Colon (tissue), 2 donors: ENCODE results near the gene EFCAB8.

Experiments used
- FAIRE-seq: peaks from 2 replicates; lab custom pipeline; 2012; peaks lifted over from hg19 to GRCh38; lab: Jason Lieb, UNC
- donor health status: control.
- donor health status: control.

EFCAB8 gene, protein sequence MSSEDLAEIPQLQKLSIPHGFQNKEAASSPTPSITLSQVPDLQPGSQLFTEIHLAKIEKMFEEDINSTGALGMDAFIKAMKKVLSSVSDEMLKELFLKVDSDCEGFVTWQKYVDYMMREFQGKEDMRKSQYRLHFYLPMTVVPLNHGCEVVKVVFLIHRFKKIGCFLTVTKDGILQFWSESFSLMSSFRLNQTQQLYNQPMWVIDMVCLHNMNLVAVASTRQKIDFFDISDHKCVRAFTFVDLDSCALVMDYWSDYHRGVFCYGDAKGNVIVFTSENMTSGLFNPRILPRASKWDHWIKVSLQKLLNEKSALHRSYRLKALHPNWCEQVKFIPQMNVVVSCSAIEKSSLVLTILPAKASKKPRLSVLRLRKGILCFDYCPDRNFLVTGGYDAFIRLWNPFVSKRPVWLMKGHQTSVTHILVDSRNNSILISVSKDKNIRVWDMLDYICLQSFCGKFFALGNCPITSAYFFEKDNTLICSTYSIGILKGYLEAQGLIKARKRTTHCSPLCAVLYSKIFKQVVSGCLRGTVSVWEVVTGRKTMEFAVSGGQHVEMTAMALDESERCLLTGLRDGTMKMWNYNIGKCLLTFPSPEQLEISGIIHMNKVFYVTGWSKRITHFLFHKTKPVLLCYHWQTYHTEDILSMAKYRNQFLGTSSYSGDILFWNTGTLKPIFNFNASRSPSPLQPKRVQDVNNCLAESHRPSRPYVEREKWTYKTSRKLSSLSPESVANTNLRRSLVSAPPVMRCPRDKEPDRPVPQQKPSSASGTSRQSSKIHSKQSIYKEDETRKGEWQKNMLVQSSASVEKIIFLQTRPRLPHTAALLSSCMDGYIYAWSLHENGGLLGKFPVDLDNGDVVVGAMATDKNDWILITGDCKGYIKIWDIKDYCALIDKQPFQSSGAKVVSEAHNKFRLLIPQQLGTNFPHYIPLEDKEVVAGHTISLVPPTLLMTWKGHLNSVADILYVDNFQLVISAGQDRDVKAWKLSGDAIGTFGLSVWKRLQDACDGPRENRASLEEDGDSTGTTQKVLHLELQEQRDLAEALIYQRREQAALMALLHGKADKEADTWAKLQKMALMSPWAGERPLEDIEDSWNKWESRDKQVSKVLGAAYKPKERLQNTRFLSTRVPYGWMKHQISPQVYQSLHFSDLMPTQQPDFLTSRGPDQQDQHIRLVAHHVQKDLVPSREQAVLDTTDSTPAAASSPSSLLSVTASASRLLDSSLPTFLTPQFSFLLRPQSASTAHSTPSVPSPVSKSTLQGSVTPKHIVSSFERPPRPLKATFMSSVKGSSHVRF

DNA sequence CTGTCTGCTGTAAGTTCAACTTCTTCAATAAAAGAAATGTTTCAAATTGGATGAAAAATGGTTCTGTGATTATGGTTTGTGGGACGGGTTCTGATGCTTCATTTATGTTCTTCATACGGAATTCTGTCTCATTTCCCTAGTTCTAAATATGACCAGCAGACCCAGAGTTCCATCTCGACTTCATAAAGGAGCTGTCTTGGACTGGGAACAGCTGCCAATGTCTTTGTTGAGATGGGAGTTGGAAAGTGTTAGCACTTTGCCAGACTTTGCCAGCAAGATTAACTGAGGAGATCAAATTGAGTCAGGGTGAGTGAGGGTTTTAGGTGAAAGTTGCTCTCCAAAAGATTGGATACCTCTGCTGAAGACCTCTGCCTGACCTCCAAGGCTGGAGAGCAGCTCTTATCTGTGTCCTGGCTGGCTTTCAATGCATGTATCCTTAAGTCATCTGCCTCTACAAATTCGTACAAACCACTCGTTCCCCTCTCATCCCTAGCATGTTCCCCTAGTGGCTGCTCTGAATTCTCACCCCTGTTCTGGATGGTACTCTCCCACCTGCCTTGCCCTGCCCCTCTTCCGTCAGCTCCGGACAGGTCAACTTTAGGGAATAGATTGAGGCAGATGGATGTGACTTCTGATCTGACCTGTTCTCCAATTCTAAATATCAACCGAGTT, at the start of gene EFCAB8:
TSS of gene EFCAB8 (plus strand) at position 223 of the 672 bp plus-strand sequence. CDS start 4,870 bp downstream, outside the sequence.
- FAIRE-seq: no peak

DNA sequence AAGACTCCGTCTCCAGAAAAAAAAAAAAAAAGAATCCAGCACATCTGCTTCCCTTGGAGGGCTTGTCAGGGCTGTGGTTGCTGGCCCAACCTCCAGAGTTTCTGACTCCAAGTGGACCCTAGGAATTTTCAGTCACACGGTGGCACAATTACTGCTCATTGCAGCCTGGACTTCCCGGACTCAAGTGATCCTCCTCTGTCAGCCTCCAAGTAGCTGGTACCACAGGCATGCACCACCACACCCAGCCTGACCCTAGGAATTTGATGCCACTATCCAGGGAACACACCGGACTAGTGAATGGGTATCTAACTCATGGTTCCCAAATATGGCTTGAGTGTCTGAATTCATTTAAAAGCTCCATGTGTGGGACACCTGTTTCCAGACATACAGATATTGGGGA, 48.8 kb upstream of the EFCAB8 start:
- no peak for FAIRE-seq

DNA sequence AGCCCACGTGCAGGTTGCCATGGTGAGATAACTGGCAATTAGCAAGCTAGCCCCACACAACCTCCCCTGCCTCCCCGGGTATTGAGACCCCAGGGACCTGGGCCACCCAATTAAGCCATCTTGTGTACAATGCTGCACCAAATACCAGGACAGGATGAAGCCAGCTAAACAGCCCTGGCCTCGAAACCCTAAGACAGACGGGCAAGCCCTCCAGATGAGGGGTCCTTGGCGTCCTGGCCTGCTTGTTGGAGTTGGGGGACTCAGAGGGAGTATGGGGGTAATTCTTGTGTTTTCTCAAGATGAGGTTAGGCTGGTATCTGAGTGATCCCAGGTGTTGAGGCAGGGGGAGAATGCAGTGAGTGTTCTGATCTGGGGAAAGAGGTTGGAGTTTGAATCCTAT, 47.8 kb upstream of the EFCAB8 start:
- FAIRE-seq: no peak

DNA sequence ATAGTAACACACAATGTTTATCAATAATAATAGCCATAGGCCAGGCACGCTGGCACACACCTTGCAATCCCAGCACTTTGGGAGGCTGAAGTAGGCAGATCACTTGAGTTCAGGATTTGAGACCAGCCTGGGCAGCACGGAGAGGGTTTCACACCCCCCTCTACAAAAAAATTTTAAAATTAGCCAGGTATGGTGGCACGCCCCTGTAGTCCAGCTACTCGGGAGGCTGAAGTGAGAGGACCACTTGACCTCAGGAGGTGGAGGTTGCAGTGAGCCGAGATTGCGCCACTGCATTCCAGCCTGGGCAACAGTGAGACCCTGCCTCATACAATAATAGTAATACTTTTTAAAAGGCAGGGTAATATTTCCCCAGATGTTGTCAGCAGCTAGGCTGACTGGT, 46.8 kb upstream of the EFCAB8 start:
- no peak for FAIRE-seq

DNA sequence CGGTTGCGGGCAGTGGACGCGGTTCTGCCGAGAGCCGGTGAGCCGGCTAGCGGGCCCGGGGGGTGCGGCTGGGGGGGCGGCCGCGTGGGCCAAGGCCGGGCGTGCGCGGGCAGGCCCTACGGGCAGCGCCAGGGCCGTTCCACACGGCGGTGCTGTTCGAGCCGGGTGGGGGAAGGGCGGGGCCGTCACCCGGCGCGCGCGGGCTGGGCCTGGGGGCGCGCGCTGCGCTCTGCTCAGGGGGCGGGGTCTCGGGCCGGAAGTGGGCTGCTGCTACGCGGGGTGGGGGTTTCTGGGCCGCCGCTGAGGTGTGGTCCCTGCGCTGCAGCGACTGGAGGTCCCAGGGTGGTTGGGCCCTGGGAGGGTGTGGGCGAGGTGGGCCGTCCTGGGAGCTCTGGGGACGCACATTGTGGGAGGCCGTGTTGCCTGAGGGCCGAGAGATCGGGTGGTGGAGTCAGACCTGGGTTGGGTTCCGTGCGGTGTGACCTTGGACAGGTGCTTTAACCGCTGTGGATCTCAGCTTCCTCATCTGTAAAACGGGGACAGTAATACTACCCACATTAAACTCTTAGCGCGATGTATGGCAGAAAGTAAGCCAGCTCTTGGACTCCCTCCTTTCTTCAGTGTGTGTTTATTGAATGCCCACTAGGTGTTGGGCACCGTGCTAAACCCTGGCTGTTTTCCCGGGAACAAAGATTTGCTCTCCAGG, 38.6 kb upstream of the EFCAB8 start:
- FAIRE-seq: no peak

DNA sequence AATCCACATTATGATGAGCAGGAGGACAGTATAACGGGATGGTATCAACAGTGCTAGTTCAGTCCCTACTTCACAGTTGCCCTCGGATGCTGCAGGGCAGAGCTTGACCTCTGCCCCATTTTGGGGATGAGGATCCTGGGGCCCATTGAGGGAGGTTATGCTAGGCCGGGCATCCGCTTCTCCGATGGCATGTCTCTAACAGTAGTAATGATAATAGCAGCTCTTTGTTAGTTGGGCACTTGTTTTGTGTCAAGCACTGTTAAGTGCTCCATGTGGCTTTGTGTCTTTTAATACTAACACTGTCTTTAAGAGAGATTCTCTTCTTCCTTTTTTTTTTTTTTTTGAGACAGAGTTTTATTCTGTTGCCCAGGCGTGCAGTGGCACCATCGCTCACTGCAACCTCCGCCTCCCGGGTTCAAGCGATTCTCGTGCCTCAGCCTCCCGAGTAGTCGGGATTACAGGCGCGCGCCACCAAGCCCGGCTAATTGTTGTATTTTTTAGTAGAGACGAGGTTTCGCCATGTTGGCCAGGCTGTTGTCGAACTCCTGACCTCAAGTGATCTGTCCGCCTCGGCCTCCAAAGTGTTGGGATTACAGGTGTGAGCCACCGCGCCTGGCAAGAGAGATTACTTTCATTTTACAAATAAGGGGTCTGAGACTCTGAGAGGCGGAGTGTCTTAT, 37.9 kb upstream of the EFCAB8 start:
- no peak for FAIRE-seq

DNA sequence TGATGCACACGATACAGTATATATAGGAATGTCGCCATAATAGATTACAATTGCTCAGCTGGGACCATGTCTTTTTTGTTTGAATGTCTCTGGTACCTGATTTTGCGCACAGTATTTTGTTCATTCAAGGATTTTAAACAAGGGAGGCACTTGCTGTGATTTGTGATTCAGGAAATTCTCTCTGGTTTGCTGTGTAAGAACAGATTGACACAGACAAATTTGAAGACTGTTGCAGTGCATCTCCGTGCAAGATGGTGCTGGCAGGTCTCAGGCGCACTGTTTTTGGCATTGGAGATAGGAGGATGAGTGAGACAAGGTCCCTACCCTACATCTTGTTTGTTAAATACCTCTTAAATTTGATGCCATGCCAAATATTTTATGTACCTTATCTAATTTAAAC, 36.5 kb upstream of the EFCAB8 start:
- FAIRE-seq: no peak

DNA sequence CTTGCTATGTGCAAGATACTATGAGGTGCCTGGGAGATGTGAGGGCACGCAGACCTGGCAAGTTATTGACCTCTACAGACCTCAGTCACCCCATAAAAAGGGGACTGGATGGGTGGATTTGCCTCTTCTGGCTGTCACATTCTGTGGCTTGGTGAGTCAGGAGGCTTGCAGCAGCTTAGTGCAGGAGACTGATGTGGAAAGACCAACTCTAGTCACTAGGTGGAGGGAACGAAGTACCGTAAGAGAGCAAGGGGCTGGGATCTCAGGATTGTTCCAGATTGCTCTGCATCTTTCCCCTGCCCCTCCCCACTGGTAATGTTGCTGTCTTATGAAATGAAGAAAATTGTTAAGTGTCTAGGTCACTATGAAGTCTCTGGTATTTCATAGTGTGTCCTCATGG, 35.6 kb upstream of the EFCAB8 start:
- FAIRE-seq: no peak

DNA sequence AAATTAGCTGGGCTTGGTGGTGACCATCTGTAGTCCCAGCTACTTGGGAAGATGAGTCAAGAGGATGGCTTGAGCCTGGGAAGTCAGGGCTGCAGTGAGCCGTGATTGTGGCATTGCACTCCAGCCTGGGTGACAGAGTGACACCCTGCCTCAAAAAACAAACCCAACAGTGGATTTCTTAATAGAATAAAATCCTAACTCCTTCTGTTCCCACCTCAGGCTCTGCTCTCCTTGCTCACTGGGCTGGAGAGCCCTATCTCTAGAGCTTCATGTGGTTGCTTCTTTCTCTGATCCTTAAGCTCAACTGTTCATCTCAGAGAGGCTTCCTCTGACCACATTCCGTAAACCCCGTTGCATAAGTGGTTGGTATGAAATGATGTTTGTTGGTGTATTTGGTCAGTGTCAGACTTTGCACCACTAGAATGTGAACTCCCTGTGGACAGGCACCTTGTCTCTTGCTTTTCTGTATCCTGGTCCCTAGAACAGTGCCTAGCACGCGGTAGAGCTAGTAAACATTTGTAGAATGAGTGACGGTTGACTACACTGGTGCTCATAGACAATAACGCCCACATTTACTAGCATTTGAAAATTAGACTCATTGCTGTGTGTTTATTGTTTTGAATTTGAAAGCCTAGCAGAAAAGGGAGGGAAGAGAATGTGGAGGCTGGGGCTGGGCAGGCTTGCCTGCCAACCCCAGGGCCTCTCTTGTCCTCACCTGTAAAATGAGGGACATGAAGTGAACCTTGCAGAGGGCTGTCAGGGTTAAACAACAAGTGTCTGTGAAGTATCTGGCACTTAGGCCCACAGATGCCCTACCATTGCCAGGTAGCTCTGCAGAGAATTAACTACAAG, 34.8 kb upstream of the EFCAB8 start:
- FAIRE-seq: no peak

DNA sequence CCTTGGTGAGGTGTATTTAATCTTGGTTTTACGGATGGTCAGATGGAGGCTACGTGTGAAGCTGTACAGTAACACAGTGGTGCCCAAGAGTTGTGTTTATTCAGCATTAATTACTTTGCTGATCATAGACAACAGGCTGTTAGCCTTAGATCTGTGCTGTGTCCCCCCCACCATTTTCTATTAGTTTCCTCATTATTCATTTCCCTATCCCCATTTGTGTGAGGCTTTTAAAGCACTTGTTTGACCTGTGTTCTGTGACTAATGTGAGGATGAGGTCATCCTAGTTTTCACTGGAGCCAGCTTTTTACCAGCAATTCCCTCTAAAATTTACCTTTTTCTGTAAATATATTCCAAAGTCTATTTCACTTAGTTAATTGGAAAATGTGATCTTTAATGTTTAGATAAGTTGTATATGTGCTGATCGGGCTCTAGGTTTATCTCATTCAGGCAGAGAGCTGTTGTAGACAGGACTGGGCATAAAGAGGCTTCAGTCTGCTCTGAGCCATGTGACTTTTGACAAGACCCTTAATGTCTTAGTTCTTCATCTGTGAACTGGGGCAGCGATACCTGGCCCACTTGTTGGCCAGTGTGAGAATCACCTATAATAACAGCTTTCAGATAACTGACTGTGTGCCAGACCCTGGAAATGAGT, 30.6 kb upstream of the EFCAB8 start:
- FAIRE-seq: no peak

DNA sequence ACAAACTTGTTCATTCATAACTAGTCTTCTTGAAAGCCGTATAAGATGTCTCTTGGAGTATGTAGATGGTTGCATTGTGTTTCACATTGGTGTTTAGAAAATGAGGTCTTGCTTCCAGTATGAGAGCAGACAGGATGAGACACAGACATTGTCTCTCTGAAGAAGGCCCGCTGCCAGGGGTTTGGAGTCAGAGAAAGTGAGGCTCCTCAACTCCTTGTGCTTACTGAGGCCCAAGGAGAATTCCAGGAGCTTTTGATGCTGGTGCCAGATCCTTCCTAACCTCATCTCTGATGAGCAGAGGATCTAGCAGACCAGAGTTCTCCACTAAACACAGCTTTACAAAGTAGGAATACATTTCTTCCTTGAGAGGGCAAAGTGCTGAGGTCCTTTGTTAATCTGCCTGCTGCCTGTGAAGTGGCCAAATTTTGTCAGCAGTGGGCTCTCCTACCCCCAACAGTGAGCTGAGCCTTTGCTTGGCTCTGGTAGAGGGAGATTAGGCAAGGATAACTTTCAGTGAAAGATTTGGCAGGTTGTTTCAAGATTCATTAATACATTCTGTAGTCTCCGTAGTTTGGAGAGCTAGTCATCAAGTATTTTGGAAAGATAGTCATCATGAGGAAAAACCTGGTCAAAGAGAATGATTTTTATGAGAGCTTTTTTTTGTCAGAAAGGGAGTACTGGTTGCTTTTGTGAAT, 29.3 kb upstream of the EFCAB8 start:
- no peak for FAIRE-seq

DNA sequence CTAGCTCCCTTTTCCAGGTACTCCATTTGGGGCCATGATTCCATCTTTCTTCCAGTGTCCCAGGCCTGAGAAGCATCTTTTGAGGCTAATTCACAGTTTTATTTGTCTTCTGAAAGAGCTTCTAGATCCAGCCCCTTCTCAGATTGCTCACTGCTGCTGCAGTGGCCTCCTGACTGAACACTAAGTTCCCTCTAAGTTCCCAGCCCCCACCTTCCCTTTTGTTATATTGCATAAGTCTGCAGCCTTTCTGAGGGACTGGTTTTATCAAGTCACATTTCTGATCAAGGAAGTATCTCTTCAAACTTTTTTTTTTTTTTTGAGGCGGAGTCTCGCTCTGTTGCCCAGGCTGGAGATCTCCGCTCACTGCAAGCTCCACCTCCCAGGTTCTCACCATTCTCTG, 28.3 kb upstream of the EFCAB8 start:
- no peak for FAIRE-seq

DNA sequence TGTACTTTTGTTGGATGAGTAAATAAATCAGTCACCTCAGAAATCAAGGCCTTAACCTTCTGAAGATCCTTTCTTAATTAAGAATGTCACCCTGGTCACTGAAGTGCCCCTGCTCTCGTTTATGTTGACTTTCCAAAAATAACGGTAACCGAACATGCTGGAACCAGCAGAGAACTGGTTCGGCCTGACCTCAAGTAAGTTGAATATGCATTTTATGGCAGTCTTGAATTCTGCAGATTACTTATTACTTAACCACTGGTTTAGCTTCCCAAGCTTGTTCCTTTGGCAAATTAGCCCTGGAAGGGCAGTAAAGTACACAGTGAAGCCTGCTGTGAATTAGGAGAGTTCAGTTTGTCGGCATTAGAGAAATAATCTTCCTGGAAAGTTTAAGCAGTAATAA, 26.7 kb upstream of the EFCAB8 start:
- no peak for FAIRE-seq

DNA sequence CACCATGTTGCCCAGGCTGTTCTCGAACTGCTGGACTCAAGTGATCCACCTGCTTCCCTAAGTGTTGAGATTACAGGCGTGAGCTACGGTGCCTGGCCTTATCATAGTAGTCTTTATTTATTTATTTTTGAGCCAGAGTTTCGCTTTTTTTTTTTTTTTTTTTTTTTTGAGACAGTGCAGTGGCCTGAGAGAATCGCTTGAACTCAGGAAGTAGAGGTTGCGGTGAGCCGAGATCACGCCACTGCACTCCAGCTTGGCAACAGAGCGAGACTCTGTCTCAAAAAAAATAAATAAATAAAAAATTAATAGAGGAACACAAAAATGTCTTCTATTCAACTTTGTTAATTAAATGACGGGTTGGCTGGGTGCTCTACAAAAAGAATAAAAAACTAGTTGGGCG, 26.1 kb upstream of the EFCAB8 start:
- no peak for FAIRE-seq

DNA sequence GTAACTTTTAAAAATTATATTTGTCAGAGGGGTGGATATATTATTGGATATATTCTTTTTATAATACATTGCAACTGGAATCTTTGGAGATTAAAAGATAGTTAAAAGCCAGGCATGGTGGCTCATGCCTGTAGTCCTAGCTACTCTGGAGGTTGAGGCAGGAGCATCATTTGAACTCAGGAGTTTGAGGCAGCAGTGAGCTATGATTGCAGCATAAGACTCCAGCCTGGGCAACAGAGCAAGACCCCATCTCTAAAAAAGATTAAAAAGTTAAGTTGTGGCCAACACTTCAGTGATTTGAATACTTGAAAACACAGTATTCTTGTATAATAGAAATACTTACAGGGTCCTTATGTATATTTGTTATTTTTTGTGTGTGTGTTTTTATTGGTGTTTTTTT, 23.8 kb upstream of the EFCAB8 start:
- FAIRE-seq: no peak

DNA sequence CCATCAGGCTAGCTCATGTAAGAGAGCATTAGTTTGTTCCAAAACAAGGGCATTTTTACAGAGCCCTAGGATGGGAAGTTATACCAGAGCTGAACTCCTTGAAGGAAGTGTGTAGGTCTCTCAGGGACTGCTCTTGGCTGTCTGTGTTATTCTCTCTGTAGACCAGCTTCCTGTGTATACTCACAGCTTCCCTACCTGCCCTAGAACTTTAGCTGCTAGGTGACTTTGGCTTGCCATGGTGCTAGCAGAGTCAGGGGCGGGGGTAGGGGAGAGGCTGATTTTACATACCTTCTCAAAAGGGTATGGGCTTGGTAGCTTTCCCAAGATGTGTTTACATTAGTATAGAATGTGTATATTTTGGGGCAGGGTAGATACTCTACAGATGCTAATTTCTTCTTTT, 21.6 kb upstream of the EFCAB8 start:
- FAIRE-seq: no peak

DNA sequence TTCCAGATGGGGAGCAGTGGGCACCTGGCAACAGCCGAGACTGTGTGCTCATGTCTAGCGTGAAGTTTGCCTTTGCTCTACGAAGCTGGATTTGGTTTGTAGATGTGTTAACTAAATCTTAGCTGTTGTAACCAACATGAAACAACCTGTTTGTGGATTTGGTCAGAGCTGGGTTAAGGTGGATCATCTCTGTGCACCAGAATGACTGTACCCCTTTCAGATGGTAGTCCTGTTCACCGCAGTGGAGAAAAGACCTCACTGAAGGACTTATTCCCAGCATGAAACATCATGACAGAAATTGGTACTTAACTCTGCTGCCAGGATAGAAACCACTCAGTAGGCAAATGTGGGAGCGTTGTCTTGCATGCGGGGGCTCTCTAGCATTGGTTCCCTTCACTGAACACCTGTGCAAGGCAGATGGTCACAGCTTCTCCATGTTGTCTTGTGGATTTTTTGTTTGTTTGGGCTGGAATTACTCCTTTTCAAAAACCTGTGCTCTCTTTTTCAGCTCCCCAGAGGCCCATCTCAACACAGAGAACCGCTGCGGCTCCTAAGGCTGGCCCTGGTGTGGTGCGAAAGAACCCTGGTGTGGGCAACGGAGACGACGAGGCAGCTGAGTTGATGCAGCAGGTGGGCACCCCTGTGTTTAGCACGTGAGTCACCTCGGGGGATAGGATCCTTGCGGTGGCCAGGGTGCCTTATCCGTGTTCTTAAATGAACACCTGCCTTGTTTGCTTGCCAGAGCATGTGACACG, 19.3 kb upstream of the EFCAB8 start:
- no peak for FAIRE-seq

DNA sequence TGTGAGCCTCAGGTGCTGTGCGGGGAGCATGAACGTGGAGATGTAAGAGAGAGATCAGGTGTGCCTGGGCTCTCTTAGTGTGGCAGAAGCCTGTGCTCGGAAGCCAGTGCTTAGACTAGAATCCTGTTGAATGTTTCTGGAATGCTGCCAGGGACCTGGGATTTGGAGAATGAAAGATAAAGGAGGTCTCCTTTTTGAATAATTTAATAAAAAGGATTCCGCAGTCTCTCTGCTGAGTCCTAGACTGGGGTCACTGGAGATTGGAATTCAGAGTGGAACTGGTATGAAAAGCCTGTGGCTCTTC, 18.8 kb upstream of the EFCAB8 start:
- no peak for FAIRE-seq
